Activated CD4-positive, CD25-positive, alpha-beta regulatory T cell treated with anti-CD3 and anti-CD28 coated beads, Interleukin-2, amount 50 U/mL, for 24 hours (primary cell): ENCODE results near the gene DNAJC7.
A peak's percentile ranks its signal among the peaks of the same experiment; 100 is the strongest.
"Not testable (repeated sequence)": the region's sequence is repeated elsewhere in the genome, so short reads cannot be mapped to it uniquely, and the experiment has no call there.

Source experiments
- ATAC-seq, 2 donors: fragments of 150-1000 bp; cut with Tn5 transposase; one replicate each; pipeline ENCODE4 v1.10.0; 2021; ENCODE audit warnings: mild to moderate bottlenecking in 1 of 2, moderate library complexity in 1 of 2

Gene DNAJC7

DNA sequence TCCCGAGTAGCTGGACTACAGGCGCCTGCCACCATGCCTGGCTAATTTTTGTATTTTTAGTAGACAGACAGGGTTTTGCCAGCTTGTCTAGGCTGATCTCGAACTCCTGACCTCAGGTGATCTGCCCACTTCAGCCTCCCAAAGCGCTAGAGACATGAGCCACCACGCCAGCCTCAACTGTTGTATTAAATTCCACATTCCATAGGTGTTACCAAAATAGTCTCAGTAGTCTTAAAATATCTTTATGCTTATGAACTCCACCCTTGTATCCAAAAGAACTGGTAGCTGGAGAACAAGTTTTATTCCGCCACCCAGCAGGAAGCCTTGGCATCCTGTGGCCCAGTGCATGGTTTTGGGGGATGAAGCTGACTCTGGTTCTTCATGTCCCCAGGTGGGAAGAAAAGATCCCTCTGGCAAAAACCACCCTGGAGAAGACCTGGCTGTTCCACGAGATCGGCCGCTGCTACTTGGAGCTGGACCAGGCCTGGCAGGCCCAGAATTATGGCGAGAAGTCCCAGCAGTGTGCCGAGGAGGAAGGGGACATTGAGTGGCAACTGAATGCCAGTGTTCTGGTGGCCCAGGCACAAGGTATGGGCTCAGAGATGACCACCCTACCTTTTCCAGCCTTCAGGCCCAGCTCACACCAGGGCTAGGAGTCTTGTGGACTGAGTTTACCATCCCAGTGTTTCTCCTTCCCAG lies 68.3 kb downstream of the DNAJC7 start:
- ATAC-seq, result no peak

DNA sequence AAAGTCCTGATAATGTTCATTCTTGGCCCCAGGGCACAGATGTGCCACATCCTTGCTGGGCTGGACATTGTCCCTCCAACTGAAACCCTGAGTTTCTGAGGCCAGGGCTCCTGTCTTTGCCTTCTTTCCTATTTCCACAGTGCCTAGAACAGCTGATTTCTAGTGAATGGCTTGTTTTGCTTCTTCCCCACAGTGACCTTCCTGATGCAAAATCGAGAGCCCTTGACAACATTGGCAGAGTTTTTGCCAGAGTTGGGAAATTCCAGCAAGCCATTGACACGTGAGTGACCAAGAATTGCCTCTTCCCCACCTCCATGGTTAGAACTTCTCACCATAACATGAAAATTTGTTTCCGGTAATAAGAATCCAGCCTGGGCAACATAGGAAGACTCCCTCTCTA lies 72.3 kb downstream of the DNAJC7 start:
- ATAC-seq, result no peak

DNA sequence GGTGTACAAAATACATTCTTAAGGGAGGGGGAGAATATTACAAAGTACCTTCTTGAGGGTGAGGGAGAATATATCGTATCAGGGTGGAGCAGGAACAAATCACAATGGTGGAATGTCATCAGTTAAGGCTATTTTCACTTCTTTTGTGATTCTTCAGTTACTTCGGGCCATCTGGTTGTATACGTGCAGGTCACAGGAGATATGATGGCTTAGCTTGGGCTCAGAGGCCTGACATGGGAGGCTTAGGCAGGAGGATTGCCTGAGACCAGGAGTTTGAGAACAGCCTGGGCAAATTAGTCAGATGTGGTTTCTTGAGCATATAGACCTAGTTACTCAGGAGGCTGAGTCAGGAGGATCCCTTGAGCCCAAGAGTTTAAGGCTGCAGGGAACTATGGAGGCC lies 73.7 kb downstream of the DNAJC7 start:
- ATAC-seq, result no peak

DNA sequence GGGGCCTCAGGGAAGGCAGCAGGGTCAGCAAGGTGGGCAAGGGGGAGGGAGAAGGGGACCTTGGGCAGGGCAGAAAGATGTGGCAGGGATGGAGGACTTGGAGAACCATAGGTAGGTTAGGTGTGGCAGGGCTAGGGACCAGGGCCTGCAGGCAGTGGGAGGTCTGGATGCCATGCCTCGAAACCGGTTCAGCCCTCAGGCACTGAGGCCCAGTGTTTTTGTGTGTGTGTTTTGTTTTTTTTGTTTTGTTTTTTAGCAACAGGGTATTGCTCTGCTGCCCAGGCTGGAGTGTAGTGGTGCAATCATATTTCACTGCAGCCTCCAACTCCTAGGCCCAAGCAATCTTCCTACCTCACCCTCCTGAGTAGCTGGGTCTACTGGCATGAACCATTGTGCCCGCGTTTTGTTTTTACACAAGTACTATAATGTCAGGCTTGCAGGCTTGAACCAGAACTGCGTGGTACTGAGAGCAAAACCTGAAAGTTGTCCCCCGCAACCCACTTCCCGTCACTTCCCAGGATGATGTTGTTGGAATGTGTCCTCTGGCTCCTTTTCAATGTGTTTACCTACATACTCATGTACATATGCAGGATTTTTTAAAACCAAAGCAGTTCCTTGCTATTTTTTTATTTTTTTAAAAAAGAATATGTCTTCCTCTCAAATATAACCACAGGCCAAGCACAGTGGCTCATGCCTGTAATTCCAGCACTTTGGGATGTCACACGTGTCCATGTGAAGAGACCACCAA lies 74.4 kb downstream of the DNAJC7 start:
- ATAC-seq, result no peak

DNA sequence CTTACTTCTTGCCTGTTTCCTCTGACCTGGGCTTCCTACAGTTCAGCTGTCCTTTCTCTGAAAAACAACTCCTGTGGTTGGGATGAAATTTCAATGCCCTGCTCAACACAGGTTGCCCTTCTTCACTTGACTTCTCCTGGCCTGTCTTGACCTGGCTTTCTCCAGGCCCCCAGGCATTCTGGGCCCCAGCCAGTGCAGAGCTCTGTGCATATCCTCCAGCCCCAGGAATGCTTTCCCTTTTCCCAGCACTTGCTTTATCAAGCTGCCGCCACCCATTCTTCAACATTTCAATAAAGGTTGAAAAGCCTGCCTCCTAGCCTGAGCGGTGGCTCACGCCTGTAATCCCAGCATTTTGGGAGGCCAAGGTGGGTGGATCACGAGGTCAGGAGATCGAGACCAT lies 76.1 kb downstream of the DNAJC7 start:
- no peak for ATAC-seq

DNA sequence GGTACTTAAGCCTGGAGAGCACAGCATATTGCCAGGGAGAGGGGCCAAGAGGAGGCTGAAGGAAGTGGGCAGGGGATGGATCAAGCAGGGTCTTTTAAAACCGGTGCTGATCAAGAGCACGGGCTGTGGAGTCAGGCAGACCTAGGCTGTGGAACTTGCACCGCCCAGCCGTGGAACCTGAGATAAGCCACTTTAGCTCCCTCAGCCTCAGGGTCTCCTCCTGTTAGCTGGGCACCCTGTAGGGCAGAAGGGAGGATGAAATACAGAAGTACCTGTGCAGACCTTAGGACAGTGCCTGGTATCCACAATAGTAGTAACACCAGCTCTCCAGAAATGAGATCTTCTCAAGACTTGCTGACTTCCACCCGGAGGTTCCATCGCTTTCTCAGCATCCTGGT lies 77.5 kb downstream of the DNAJC7 start:
- no peak for ATAC-seq

DNA sequence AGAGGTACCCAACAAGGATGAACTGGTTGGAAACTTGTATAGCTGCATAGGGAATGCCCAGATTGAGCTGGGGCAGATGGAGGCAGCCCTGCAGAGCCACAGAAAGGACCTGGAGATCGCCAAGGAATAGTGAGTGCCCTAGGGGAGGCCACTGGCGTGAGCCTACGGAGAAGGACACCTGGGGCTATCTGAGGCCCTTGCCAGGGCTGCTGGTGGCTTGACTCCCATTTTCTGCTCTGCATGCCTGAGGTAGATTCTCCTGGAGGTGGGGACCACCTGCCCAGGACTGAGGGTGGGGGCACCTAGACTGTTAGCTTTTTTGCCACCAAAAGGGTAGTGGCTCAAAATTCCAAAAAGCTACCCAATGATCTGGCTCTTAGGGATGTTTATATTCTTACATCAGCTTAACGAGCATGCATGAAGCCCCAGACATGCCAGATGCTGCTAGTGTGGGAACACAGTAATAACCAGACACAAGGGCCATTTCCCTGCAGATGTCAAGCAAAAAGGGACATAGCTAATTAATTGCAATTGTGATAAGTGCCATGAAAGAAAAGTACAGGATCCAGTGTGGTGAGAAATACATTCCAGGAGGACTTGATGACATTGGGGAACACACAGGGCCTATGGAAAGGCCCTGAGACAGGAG lies 78.1 kb downstream of the DNAJC7 start:
- ATAC-seq, result no peak

DNA sequence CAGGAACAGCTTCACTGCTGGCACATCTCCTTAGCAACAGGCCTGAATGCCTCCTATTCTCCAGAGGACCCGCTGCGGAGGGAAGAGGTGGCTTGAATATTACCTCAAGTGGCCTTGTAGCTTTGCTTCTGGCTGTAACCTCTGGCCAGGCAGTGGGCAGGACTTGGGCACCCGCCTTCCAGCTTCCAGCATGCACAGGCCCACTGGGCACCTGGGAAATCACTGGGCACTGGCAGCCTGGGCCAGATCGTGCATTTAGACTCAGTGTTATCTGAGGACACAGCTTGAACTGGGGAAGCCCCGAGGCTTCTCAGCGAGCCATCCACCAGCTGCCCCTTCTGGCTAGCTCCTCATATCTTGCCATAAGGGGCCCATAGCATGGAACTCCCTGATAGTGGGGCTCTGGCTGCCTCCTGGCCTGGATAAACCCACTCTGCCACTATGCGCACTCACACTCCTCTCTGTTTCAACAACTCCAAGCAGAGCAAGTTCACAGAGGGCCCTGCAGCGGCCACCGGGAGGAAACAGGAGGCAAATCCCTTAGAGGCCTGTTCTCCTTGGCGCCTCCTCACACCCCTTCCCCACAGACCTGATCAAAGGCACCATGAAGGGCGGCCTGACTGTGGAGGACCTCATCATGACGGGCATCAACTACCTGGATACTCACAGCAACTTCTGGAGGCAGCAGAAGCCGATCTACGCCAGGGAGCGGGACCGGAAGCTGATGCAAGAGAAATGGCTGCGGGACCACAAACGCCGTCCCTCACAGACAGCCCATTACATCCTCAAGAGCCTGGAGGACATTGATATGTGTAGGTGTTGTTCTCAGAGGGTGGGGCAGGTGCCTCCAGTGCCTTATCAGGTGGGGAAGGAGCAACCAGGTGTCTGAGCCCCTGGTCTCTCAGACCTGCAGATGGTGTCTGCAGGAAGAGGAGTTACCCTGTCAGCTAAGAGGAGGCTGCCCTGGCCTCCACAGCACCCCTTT lies 79.0 kb downstream of the DNAJC7 start:
- ATAC-seq, result no peak

DNA sequence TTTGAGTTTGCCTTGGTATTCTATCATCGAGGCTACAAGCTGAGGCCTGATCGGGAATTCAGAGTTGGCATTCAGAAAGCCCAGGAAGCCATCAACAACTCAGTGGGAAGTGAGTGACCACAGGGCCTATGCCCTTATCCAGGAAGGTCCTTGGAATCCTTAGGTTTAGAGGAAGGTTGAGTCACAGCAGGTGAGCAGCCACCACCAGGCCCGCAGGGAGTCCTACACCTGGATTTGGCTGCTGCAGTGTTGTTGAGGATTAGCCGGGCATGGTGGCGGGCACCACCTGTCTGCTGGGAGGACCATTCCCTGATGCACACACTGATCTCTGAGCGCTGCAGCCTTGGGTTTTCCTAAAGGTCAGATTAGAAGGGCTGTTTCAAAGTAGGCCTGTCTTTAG lies 81.6 kb downstream of the DNAJC7 start:
- ATAC-seq, result no peak

DNA sequence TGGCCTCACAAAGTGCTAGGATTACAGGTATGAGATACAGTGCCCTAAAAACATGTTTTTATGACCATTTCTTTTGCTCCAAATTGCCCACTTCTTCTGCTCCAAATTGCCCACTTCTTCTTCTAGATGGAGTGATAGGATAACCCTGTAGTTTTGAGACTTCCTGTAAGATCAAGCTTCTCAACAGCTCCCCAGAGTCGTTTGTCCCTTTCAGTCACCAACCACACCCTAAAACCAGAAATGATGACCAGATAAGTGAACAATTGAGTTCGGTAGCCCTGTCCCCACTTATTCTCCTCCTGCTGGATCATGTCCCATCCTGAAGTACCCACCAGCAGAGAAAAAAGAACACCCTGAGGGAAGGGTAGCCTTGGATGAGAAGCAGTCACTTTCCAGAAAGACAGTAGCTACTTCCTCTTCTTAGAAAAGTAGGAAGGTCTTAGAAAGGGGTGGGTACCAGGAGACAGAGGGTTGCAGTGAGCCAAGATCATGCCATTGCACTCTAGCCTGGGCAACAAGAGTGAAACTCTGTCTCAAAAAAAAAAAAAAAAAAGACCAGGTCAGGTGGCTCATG lies 84.3 kb downstream of the DNAJC7 start:
- no peak for ATAC-seq

DNA sequence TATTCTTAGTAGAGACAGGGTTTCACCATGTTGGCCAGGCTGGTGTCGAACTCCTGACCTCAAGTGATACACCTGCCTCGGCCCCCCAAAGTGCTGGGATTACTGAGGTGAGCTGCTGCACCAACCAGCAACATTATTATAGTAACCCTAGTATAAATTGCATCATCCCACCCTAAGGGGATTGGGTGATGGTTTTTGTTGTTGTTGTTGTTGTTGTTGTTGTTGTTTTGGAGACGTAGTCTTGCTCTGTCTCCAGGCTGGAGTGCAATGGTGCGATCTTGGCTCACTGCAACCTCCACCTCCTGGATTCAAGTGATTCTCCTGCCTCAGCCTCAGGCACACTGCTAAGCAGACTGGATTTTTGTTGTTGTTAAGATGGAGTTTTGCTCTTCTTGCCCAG lies 85.5 kb downstream of the DNAJC7 start:
- ATAC-seq, result not testable (repeated sequence)

DNA sequence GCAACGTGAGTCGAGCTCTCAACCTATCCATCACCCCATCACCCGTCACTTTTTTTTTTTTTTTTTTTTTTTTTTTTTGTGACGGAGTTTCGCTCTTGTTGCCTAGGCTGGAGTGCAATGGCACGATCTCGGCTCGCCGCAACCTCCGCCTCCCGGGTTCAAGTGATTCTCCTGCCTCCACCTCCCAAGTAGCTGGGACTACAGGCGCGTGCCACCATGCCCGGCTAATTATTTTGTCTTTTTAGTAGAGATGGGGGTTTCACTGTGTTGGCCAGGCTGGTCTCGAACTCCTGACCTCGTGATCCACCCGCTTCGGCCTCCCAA lies 86.4 kb downstream of the DNAJC7 start:
- peak; percentile 44 to 45 for ATAC-seq

DNA sequence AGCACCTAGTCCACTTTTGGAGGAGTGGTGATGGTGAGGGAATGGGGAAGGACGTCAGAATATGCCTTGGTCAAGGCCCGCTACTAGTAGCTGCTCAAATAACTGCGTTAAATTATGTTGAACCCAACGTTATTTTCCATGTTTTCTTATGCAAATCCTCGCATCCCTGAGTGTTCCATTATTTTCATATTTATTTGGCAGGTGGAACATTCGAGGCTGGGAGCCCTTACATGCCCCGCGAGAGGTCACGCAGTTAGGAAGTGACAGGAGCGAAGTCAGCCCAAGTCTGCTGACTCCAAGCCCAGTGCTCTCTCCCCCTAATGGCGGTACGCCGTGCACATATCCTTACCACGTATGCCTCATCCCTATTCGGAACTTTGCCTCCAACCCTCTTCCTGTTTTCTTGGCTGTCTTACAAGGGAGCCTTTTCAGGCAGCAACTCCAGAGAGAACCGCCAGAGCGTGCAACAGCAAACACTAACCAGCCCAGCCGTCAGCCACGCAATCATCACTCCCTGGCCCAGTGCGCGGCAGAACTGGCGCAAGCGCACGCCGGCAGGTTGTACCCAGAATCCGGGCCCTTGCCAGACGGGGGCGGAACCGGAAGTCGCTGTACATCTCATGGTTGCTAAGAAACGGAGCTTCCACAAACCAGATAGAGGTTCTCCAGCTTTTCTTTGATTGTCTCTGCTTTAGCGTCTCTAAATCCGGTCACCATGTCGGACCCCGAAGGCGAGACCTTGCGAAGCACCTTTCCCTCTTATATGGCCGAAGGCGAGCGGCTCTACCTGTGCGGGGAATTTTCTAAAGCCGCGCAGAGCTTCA lies 87.0 kb downstream of the DNAJC7 start, which contains the start of gene ODAD4:
Gene ODAD4 (plus strand): TSS at position 609 of the 824 bp plus-strand sequence. CDS start 107 bp downstream, at position 716.
- ATAC-seq, result peak; percentile 99

DNA sequence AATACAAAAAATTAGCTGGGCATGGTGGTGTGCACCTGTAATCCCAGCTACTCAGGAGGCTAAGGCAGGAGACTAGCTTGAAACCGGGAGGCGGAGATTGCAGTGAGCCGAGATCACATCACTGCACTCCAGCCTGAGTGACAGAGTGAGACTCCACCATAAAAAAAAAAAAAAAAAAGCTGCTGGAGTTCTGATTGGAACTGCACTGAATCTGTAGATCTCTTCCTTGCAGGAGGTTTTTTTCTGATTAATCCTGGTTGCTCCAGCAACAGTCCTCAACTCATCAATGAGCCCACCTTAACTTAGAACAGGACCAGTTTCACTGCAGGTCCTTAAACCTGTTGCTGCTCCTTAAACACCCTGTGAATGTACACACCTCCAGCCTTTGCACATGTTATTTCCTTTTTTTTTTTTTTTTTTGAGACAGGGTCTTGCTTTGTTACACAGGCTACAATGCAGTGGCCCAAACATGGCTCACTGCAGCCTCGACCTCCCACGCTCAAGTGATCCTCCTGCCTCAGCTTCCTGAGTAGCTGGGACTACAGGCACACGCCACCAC lies 88.5 kb downstream of the DNAJC7 start:
- no peak for ATAC-seq
